ENCODE results near the gene MIER2.
"Not testable (repeated sequence)": the region's sequence is repeated elsewhere in the genome, so short reads cannot be mapped to it uniquely, and the experiment has no call there.

MIER2 gene

GRCh38 chr19:281156-281853 is 63.3 kb downstream of the MIER2 start:
- no peak for DNase-seq

- DNase-seq, result no peak
These were observed 64.0 kb downstream of the MIER2 start for GRCh38 chr19:280541-281009.

- no peak for DNase-seq
These were observed 64.9 kb downstream of the MIER2 start for GRCh38 chr19:279656-280055.

- DNase-seq, result no peak
These were observed 65.4 kb downstream of the MIER2 start for GRCh38 chr19:279231-279630.

- DNase-seq, result peak; percentile 36
These were observed 66.9 kb downstream of the MIER2 start for GRCh38 chr19:277581-278165.

- DNase-seq, result no peak
These were observed 67.5 kb downstream of the MIER2 start for GRCh38 chr19:277131-277530.

- DNase-seq, result no peak
These were observed 68.5 kb downstream of the MIER2 start for GRCh38 chr19:275958-276646.

- DNase-seq, result no peak
These were observed 69.6 kb downstream of the MIER2 start for GRCh38 chr19:275000-275399.

- DNase-seq, result no peak
These were observed 71.2 kb downstream of the MIER2 start for GRCh38 chr19:273393-273792.

- no peak for DNase-seq
These were observed 72.7 kb downstream of the MIER2 start for GRCh38 chr19:271856-272255.

- DNase-seq, result not testable (repeated sequence)
These were observed 73.8 kb downstream of the MIER2 start for GRCh38 chr19:270766-271318.

GRCh38 chr19:269241-269640 is 75.4 kb downstream of the MIER2 start:
- no peak for DNase-seq

GRCh38 chr19:262125-262524 is 82.5 kb downstream of the MIER2 start:
- no peak for DNase-seq

- DNase-seq, result not testable (repeated sequence)
These were observed 87.8 kb downstream of the MIER2 start for GRCh38 chr19:256804-257203.

Measured in fibroblast of skin of abdomen (primary cell).